HG02763 (cell line): ENCODE measurements around the gene RNU6-9.

Experiments
- ATAC-seq: cut with Tn5 transposase; IDR thresholded peaks from one replicate; pipeline ENCODE4 v1.9.1; 2021; ENCODE audit warnings: mild to moderate bottlenecking, moderate library complexity; ENCODE audit not compliant: unreplicated experiment

The RNU6-9 gene

DNA sequence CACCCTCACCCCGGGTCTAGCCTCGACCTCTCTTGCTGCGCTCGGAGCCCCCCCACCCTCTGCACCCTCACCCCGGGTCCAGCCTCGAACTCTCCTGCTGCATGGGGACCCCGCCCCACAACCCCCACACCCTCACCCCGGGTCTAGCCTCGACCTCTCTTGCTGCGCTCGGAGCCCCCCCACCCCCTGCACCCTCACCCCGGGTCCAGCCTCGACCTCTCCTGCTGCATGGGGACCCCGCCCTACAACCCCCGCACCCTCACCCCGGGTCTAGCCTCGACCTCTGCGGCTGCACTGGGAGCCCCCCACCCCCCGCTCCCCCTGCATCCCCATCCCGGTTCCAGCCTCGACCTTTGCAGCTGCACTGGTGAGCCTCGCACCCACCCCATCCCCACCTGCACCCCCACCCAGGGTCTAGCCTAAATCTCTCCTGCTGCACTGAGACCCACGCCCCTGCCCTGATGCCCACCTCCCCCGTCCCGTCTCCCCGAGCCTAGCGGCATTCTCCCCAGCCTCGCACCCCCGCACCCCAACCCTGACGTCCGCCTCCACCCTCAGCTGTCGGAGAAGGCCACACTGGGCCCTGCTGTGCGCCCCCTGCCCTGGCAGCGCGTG is 32.0 kb upstream of the RNU6-9 start:
- no peak for ATAC-seq

DNA sequence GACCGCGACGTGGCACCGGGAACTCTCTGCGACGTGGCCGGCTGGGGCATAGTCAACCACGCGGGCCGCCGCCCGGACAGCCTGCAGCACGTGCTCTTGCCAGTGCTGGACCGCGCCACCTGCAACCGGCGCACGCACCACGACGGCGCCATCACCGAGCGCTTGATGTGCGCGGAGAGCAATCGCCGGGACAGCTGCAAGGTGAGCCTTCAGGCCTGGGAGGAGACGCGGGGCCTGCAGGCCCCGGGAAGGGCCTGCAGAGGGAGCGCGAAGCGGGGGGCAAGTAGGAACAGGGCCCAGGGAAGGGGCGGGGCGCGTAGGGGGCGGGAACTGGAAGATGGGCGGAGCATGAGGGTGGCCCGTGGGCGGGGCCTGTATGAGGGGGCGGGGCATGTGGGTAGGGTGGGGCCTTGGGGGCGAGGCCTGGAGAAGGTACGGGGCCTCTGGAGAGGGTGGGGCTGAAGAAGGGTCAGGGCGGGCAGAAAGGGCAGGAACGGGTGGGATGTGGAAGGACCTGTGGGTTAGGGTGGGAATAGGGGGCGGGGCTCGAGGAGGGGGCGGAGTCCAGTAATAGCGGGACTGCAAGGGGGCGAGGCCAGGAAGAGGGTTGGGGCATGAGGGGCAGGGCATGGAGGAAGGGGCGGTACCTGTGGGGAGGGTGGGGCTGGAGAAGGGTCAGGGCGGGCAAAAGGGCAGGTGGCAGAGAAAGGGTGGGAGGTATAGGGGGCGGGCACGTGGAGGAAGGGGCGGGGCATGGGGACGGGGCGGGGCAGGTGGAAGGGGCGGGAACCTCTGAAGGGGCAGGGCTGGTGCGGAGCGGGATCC is 31.3 kb upstream of the RNU6-9 start:
- ATAC-seq, result no peak

DNA sequence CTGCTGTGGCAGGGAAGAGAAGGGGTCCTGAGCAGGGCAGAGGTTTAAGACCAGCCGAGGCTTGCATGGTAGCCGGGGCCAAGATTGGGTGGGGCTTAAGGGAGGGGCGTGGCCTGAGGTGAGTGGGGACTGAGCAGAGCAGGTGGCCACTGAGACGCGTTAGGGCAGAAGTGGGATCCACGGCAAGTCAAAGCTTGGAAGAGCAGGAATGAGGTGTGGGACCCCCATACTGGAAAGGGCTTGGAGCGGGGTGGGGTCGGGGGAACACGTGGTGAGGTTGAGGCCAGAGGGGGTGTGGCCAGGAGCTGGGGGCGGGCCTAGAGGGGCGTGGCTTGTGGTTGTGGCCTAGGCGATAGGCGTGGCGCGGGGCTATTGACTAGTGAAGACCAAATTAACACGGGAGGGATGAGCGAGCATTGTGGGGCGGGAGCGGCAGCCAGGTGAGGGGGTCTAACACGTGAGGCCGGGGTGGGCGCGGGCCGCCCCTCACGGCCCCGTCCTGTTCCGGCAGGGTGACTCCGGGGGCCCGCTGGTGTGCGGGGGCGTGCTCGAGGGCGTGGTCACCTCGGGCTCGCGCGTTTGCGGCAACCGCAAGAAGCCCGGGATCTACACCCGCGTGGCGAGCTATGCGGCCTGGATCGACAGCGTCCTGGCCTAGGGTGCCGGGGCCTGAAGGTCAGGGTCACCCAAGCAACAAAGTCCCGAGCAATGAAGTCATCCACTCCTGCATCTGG is 30.5 kb upstream of the RNU6-9 start:
- no peak for ATAC-seq

DNA sequence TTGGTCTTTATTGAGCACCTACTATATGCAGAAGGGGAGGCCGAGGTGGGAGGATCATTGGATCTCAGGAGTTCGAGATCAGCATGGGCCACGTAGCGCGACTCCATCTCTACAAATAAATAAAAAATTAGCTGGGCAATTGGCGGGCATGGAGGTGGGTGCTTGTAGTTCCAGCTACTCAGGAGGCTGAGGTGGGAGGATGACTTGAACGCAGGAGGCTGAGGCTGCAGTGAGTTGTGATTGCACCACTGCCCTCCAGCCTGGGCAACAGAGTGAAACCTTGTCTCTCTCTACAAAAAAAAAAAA is 30.0 kb upstream of the RNU6-9 start:
- no peak for ATAC-seq

DNA sequence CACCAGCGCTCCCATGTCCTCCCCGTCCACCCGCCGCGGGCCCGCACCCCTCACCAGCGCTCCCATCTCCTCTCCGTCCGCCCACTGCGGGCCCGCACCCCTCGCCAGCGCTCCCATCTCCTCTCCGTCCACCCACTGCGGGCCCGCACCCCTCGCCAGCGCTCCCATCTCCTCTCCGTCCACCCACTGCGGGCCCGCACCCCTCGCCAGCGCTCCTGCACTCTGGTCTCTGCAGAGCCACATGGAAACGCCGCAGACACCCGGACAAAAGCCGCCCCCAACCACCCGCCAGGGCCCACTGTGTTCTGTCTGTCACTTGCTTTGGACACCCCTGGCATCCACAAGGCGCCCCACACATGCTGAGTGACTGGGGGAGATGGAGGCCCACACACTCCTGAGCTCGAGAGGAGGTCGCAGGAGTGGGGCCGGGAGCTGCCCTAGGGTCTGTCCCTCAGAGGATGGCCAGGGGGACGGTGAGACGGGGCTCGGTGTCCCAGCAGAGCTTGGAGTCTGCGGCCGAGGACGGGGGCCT is 26.4 kb upstream of the RNU6-9 start:
- no peak for ATAC-seq

DNA sequence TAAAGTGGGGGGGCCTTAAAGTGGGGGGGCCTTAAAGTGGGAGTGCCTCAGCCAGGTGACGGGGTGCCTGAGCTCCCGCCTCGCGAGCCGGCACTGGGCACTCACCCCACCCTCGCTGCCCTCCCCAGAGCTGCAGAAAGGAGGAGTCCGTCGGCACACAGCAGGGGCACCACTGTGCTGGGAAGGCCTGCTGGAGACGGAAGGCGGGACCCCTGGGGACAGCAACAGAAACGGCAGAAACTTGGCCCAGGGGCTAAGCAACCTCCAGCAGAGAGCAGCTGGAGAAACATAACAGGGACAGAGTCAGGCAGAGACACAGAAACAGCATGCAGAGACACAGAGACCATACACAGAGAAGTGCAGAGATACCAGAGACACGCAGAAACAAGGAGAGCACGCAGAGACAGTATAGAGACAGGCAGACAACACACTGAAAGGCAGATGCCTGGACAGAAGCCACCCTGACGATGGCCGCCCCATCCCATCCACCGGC is 25.9 kb upstream of the RNU6-9 start:
- ATAC-seq, result no peak

DNA sequence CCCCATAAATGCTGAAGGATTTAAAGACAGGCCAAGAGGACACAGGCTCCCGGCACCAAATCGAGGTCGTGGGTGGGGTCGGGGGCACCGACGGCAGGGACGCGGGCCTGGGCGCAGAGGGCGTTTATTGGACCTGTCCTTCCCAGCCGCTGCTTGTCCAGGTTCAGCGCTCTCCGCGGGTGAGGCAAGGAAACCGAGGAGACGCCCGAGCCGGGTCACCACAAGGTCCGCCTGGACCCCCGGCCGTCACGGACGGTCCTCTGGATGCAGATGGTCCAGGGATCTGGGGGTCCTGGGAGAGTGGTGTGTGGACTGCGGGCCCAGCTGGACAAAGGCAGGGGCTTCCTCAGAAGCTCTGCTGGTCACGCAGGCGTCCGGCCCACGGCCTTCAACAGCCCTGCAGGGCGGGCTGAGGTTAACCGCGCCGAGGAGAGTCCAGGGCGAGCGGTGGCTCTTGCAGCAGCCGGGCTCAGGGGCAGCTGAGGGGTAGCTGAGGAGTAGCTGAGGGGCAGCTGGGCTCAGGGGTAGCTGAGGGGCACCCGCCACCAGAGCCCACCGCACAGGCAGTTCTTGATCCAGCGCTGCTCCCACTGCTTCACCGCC is 25.3 kb upstream of the RNU6-9 start:
- ATAC-seq, result no peak

DNA sequence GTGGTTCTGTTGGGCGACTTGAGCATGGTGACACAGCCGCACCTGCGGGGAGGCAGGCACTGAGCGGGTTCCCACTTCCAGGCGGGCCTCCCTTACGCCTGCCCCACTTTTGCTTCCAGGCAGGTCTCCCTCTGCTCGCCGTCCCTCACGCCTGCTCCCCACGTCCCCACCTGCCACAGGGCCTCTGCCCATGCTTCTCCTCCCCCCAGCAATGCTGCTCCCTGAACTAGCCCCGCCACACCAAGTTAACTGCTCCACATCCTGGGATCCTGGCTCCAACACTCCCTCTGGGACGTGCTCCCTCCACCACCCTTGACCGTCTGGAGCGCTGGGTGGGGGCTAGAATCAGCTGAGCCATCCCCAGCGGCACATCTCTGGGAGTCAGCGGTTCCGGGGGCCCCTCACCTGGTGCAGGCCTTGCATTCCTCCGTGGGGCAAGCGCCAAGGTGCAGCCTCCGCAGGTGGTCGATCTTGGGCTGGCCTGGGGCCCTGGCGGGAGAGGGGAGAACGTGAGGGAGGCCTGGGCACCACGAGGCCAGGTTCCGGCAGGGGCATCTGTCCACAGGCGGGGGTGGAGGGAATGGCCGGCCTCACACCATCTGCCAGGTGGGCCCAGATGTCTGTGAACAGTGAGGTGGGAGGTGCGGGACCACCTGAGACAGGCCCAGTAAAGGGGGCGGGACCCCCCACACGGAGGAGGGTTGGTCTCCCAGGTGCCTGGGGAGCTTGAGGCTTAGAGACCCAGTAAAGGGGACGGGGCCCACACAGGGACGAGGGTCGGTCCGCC is 24.6 kb upstream of the RNU6-9 start:
- ATAC-seq, result no peak

DNA sequence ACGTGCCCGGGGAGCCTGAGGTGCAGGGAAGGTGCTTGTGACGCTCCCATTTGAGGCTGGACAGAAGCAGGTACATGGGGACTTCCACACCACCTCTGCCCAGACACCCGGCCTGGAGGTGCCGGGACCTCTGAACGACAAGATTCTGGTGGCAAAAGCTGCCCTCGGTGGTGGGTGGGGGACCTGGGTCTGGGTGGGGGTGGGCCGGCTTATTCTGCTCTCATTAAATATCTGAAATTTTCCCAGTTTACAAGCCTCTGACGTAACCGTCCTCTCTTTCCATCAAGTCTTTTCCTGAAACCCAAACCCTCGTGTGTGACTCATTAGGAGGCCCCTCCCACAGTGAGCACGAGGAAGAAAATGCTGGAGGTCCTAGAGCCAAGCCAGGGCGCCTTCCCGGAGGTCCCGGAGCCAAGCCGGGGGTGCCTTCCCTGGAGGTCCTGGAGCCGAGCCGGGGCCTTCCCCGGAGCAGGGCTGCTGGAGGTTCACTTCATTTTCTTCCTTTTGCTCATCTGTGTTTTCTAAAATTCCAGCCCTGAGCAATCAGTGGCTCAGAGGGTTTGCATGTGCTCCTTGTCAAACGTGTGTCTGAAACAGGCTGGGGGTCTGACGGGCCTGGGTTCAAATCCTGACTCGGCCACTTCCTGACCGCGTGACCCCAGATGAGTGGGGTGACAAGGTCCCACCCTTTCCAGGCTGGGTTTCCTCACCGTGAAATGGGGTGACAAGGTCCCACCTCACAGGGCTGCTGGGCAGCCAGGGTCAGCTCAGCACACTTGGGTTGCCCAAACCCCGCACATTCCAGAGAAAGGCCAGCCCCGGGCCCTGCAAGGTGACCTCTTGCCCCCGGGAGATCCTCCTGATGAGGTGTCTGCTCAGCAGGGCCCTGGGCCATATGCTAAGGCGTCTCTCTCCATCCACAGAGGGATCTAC is 23.8 kb upstream of the RNU6-9 start:
- no peak for ATAC-seq

DNA sequence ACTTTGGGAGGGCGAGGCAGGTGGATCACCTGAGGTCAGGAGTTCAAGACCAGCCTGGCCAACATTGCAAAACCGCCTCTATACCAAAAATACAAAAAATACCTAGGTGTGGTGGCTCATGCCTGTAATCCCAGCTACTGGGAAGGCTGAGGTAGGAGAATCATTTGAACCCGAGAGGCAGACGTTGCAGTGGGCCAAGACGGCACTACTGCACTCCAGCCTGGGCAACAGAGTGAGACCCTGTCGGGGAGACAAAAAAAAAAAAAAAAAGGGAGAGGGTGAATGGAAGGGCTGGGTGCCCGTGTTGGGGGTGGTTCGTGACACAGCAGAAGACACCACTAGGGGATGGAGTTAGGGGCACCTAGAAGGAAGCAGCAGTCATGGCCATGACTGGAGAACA is 23.0 kb upstream of the RNU6-9 start:
- no peak for ATAC-seq

DNA sequence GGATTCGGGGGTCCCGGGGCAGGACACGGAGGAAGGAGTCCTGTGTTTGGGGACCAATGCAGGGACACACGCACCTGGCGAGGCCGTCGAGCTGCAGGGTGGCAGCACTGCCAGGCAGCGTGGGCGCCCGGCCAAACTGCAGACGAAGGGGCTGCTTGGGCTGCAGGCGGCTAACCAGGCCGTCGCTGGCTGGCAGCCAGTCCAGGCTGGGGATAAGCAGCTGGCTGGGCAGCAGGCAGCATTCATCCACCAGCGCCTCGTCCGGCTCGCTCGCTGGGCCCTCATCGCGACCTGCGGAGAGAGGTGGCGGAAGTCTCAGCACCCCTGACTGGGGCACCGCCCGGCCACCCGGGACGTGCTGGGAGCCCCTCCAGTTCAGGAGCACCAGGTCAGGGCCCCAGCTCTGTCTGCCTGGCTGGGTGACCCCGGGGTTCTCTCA is 22.3 kb upstream of the RNU6-9 start:
- no peak for ATAC-seq

DNA sequence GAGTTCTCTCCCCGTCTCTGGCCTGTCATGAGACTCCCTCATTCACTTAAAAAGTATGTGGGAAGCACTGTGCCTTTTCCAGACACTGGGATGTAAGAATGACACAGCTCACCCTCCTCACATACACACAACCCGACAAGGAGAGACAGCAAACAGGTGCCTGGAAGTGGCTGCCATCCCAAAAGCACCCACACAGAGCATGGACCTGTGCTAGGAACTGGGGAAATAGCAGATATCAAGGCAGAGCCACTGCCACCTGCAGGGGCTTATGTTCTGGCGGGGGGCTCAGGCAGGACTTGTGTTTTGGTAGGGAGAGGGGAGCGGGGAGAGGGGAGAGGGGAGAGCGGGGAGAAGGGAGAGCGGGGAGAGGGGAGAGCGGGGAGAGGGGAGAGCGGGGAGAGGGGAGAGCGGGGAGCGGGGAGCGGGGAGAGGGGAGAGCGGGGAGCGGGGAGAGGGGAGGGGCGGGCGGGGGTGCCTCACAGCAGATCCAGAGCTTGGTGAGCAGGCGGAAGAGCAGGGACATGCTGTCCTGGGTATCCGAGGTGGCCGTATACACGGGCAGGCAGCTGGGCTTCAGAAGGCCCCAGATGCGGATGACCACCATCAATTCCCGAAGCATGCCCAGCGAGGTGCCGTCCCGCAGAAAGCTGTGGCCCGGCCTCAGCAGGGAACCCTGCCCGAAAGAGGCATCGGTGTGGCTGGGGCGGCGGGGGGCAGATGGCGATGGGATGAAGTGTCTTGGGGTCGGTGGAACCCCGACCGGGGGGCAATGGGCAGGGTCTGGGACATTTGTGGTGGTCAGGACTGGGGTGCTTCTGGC is 21.6 kb upstream of the RNU6-9 start:
- no peak for ATAC-seq

DNA sequence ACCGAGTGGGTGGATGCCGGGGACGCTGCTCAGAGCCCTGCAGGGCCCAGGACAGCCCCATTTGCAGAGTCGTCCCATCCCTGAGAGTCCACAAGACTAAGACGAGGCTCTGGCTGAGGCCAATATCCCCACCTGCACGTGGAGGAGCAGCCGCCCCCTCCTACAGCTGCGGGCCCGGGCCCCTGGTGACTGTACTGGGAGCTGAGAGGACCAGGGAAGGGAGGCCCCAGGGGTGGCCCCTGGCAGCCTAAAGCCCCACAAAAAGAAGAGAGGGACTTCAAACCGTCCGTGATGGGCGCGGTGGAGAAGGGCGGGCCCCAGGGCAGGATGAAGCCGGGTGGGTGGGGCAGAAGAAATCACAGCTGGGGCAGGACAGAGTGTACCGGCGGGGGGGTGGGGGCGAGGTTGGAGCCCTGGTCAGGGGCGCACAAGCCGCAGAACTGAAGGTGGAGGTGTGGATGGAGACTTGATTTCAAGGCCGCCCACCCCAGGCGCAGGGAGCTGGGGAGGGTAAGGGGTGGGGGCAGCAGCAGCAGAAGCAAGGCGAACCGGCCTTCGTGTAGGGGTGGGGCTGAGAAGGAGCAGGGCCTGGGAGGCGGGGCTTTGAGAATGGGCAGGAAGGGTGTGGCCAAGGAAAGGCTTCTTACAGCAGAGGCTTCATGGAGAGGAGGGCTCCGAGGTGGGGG is 20.9 kb upstream of the RNU6-9 start:
- ATAC-seq, result no peak

DNA sequence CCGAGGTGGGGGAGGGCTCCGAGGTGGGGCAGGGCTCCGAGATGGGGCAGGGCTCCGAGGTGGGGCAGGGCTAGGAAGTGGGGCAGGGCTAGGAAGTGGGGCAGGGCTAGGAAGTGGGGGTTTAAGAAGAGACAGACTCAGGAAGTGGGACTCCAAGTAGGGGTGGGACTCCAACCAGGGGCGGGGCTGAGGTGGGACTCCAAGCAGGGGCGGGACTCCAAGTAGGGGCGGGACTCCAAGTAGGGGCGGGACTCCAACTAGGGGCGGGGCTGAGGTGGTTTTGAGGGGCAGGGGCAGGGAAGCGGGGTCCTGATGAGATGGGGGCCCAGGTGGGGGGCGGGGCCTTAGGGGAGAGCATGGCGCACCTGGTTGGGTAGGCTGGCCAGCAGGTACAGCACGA is 20.2 kb upstream of the RNU6-9 start:
- no peak for ATAC-seq

DNA sequence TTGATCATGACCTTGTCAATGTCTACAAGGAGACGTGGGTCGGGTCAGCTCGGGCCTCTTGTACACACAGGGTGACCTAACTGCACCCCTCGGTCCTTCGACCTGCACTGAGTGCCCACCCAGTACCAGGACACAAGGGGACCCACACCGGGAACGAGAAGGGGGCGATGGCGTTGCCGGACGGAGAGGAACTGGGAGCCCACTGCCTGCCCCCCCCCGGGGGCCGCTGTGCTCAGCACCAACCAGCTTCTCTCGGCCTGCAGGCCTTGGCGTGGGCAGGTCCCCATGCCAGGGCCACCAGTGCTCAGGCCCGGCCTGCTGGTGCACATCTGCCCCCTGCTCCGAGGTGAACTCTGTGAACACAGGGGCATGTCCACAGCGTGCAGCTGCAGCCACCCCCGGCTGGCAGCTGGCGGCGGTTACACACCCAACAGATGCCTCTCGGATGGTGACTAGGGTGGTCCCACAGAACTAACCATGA is 19.7 kb upstream of the RNU6-9 start:
- no peak for ATAC-seq

DNA sequence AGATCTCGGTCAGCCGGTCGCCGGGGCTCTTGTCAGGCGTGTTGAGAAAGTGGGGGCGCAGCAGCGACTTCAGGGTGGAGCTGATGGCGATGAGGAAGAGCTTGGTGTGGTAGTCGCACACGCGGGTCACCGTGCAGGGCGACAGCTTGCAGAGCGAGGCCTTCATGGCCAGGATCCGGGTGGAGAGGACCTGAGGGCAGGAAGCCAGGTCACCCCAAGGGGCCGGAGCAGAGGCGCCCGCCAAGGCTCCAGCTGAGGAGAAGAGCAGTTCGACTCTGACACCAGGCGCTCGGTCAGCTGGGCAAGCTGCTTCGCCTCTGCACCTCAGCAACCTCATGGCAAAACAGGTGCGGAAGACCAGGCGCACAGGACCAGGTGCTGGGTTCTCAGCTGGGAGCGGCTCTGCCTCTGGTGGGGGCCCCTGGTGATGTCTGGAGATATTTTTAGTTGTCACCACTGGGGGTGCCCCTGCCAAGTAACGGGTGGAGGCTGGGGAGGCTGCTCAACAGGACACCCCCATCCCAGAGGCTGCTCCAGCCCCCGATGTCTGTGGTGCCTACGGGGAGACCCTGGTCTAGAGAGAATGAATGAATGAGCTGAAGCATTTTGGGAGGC is 17.9 kb upstream of the RNU6-9 start:
- no peak for ATAC-seq

DNA sequence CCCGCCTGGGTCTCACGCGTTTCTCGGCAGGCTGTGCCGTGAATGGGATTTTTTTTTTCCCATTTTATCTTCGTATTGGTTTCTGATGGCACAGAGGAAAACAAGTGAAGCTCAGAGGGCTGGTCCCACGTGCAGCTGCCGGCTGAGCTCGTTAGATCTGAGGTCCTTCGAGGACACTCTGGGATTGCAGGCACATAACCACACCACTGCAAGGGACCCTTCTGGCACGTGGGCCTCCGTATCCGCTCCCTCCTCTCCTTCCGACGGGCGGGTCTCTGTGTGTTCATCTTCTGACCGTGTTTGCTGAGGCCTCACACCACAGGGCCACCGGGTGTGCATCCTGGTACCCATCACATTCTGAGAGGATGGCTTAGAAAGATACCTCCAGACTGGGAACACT is 17.2 kb upstream of the RNU6-9 start:
- ATAC-seq, result no peak
